Ovary (tissue), 9 donors: ENCODE measurements around the gene SIRT3. TPM values are rescaled to one million over a fixed set of nuclear protein-coding genes. Genes with fewer than 3 reads are reported as not detected.

ENCODE experiments used
- DNase-seq, 5 donors: peaks; one replicate each; pipeline ENCODE4 v3.0.0-alpha.2; 2019 to 2020
- H3K27ac ChIP-seq, 2 donors: fragments of 200-600 bp; one replicate each; pipeline versions ENCODE4 v1.5.1 to v1.8.0; 2019 to 2022
- H3K27me3 ChIP-seq: fragments of 200-600 bp; one replicate; pipeline ENCODE4 v1.8.0; 2022
- H3K36me3 ChIP-seq: fragments of 200-600 bp; sonication (generic); one replicate; pipeline ENCODE4 v1.5.1; 2019
- H3K4me1 ChIP-seq: one replicate; pipeline ENCODE4 v1.8.1; 2013; ENCODE audit warnings: mild to moderate bottlenecking, moderate library complexity; ENCODE audit not compliant: insufficient read depth
- H3K4me3 ChIP-seq: fragments of 200-600 bp; sonication (generic); one replicate; pipeline ENCODE4 v1.5.1; 2017
- H3K9me3 ChIP-seq, 2 donors: fragments of 200-600 bp in 1 of 2; sonication (generic) in 1 of 2; one replicate each; pipeline versions ENCODE4 v1.5.1 to v1.8.1; 2013 to 2019; ENCODE audit warnings: mild to moderate bottlenecking in 1 of 2, moderate library complexity in 1 of 2
- EP300 ChIP-seq: sonication (generic); formaldehyde crosslinking; IDR thresholded peaks from one replicate; pipeline ENCODE4 v1.6.1; 2017; ENCODE audit warnings: antibody characterized with exemption
- POLR2A ChIP-seq: fragments of 450-650 bp; IDR thresholded peaks from one replicate; pipeline ENCODE4 v1.6.1; 2017; ENCODE audit warnings: antibody characterized with exemption, mild to moderate bottlenecking, moderate library complexity
- WGBS, 3 donors: extraction: QIAGEN DNeasy Blood & Tissue Kit in 1 of 3; methylation state at CpG; one replicate each; pipeline versions ENCODE4 v1.1.5 to v1.1.7; 2013 to 2017; 5-methylcytosine and 5-hydroxymethylcytosine counted together
- intact Hi-C, 4 donors: fragments of 100-400 bp; cut with DNase I; formaldehyde crosslinking; loops; one replicate each; pipeline versions ENCODE4 v1.11.0 to v1.15.1; 2022 to 2023
- polyA plus RNA-seq, 2 donors: library from polyadenylated mRNA; stranded (reverse); fragments of 200-250 nt in 1 of 2; fragments of 350-450 nt in 1 of 2; fragmentation: Illumina TruSeq in 1 of 2; extraction: RNeasy Lipid Tissue Mini Kit (QIAGEN cat#74804) in 1 of 2; gene quantifications; one replicate each; pipeline ENCODE4 v1.2.3, GENCODE V29; 2013 to 2014
- total RNA-seq, 7 donors: library from RNA; depleted of rRNA in 2 of 7; stranded (reverse); fragments of >200 nt in 2 of 7; fragmentation: NEBNext Ultra II Directional in 3 of 7; extraction: Animal tissue kit (Norgen Biotek cat#: 25700) in 3 of 7; gene quantifications; one replicate each; pipeline versions ENCODE4 v1.1.0 to v1.2.4, GENCODE V29; 2016 to 2023
- TF ChIP-seq, protein P1 (sequence below), 3 donors: fragments of 450-650 bp in 2 of 3; fragments of 200-600 bp in 1 of 3; IDR thresholded peaks; one replicate each; pipeline versions ENCODE4 v1.5.1 to v1.8.0; 2016 to 2022; ENCODE audit warnings: antibody characterized with exemption in 3 of 3, mild to moderate bottlenecking in 1 of 3
- donor health status: DM: no; HTN: no; CAD: no; lungs with moderate emphysema.
- donor health status: DM: no; HTN: no; CAD: no.
- donor health status: Bipolar disorder and iron deficiency.
- donor health status: DM: yes; HTN: yes; CAD: no.
- donor health status: DM: no; HTN: no; CAD: no.
- donor health status: DM: yes; HTN: yes; CAD: no.

Gene SIRT3
- total and polyA plus RNA-seq, 9 donors = 11.1 to 24.4 (median 21.5) TPM

DNA sequence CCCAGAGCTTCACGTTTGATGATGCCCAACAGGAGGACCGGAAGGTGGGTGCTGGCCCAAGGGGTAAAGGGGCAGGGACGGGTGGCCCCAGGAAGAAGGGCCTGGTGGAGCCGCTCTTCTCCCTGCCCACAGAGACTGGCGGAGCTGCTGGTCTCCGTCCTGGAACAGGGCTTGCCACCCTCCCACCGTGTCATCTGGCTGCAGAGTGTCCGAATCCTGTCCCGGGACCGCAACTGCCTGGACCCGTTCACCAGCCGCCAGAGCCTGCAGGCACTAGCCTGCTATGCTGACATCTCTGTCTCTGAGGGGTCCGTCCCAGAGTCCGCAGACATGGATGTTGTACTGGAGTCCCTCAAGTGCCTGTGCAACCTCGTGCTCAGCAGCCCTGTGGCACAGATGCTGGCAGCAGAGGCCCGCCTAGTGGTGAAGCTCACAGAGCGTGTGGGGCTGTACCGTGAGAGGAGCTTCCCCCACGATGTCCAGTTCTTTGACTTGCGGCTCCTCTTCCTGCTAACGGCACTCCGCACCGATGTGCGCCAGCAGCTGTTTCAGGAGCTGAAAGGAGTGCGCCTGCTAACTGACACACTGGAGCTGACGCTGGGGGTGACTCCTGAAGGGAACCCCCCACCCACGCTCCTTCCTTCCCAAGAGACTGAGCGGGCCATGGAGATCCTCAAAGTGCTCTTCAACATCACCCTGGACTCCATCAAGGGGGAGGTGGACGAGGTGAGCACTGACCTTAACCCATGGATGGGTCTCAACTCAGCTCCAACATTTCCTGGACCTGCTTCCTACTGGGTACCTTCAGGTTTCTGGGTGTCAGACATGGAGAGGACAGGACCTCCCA lies 26.6 kb downstream of the SIRT3 start:
- intact Hi-C loops = loop anchor here (5.0 to 10.0 kb wide), 3 partner anchors 95 to 303 kb away; partner anchors contain the start of genes B4GALNT4 (in 3 of the 4) and IFITM2 (in 1 of the 4)
- TF ChIP-seq POLR2A = no peak
- TF ChIP-seq, protein P1, sequence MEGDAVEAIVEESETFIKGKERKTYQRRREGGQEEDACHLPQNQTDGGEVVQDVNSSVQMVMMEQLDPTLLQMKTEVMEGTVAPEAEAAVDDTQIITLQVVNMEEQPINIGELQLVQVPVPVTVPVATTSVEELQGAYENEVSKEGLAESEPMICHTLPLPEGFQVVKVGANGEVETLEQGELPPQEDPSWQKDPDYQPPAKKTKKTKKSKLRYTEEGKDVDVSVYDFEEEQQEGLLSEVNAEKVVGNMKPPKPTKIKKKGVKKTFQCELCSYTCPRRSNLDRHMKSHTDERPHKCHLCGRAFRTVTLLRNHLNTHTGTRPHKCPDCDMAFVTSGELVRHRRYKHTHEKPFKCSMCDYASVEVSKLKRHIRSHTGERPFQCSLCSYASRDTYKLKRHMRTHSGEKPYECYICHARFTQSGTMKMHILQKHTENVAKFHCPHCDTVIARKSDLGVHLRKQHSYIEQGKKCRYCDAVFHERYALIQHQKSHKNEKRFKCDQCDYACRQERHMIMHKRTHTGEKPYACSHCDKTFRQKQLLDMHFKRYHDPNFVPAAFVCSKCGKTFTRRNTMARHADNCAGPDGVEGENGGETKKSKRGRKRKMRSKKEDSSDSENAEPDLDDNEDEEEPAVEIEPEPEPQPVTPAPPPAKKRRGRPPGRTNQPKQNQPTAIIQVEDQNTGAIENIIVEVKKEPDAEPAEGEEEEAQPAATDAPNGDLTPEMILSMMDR (IDR thresholded peaks at IDR 0.05) = no peak
- no peak for TF ChIP-seq EP300
- no peaks in the 10 kb centered on the region for H3K9me3 ChIP-seq
- DNase-seq = peak in 2 of 5 donors; percentile 25 to 42
- peak overlapping the region; percentile 78 for H3K4me3 ChIP-seq
- peaks cover 17% of the 10 kb centered on the region for H3K4me1 ChIP-seq
- 31 to 46% (median 34%) methylated on average over 20 to 29 of the region's 29 CpGs for WGBS, 3 donors
- no peaks in the 10 kb centered on the region for H3K27me3 ChIP-seq
- H3K27ac ChIP-seq = peak overlapping the region in 1 of 2 donors; percentile 75
- no peaks in the 10 kb centered on the region for H3K36me3 ChIP-seq

DNA sequence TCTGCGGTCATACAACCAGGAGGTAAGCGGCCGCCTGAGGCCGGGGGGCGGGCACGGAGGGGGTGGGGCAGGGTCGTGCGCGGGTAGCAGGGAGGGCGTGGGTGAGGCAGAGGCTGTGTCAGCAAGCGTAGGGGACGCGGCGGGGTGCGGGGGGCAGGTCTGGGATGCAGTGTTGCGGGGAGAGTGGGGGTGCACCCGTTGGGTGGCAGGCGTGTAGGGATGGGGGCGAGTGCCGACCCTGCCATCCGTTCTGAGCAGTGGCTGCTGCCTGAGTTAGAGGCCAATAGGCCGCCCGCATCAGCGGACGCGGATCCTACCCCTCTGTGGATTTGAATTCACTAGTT lies 27.3 kb downstream of the SIRT3 start:
- Histone ChIP-seq H3K27me3 (no peaks in the 10 kb centered on the region), H3K4me3 (peak overlapping the region; percentile 78), H3K27ac (peak overlapping the region; percentile 75 to 98), H3K4me1 (peaks cover 19% of the 10 kb centered on the region), H3K36me3 (no peaks in the 10 kb centered on the region), H3K9me3 (no peaks in the 10 kb centered on the region)
- TF ChIP-seq, protein P1 (IDR thresholded peaks at IDR 0.05) = no peak
- TF ChIP-seq POLR2A = no peak
- no peak for TF ChIP-seq EP300
- peak in 2 of 5 donors; percentile 51 to 65 for DNase-seq
- WGBS, 3 donors = 0 to 1% (median 0%) methylated on average over 15 to 26 of the region's 26 CpGs
- intact Hi-C loops = loop anchor here (5.0 to 10.0 kb wide), 3 partner anchors 96 to 303 kb away; partner anchors contain the start of genes B4GALNT4 (in 3 of the 4) and IFITM2 (in 1 of the 4)

DNA sequence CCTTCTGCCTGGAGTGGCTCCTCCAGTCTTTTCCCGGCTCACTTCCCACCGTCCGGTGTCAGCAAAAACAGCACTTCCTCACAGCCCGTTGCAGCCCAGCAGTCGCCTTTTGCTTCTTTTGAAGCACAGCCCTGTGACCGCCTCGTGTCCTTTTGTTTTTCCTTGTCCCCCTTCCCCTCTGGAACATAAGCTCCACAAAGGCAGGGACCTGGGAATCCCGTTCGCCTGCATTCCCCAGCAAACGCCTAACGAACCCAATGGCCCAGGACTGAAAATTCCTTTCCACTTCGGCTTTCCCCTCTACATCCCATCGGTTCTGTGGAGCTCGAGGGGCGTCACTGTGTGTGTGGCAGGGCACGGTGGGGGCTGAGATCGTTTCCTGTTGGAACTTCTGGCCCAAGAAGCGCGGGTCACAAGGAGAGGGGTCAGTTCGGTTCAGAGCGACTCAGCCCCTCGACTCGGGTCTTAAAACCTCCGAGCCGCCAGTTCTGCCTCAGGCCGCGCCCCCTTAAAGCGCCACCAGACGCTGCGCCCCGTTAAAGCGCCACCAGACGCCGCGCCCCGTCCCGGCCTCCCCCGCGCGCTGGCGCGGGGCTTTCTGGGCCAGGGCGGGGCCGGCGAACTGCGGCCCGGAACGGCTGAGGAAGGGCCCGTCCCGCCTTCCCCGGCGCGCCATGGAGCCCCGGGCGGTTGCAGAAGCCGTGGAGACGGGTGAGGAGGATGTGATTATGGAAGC lies 27.8 kb downstream of the SIRT3 start:
- H3K9me3 ChIP-seq = no peaks in the 10 kb centered on the region
- H3K4me1 ChIP-seq = peaks cover 19% of the 10 kb centered on the region
- TF ChIP-seq, protein P1 (IDR thresholded peaks at IDR 0.05) = no peak
- peak; percentile 87 for TF ChIP-seq POLR2A
- WGBS, 3 donors = 0 to 1% (median 0%) methylated on average over 51 to 57 of the region's 57 CpGs
- peak; percentile 70 to 87 (median 79) for DNase-seq
- H3K27me3 ChIP-seq = no peaks in the 10 kb centered on the region
- H3K36me3 ChIP-seq = no peaks in the 10 kb centered on the region
- peak overlapping the region; percentile 75 to 98 for H3K27ac ChIP-seq
- peak overlapping the region; percentile 78 for H3K4me3 ChIP-seq
- intact Hi-C loops = loop anchor here (5.0 to 10.0 kb wide), 3 partner anchors 96 to 304 kb away; partner anchors contain the start of genes B4GALNT4 (in 3 of the 4) and IFITM2 (in 1 of the 4)

DNA sequence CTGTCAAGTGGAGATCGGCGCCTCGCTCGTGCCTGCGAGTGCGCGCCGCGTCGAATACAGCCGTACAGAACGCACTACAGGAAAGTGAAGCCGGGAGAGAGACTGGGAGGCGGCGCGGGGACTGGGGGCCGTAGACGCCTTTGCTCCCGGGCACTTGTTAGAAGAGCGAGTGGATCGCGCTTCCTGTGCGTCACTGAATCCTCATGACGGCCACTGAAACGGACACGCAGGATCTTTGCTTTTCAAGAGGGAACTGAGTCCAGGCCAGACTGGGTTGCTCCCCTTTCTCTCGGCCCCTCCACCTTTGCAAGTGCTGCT lies 28.3 kb downstream of the SIRT3 start:
- 0 to 1% (median 0%) methylated on average over 27 of the region's 27 CpGs for WGBS, 3 donors
- no peaks in the 10 kb centered on the region for H3K27me3 ChIP-seq
- H3K9me3 ChIP-seq = no peaks in the 10 kb centered on the region
- H3K27ac ChIP-seq = peak overlapping the region; percentile 75 to 98
- H3K4me3 ChIP-seq = peak overlapping the region; percentile 78
- H3K36me3 ChIP-seq = no peaks in the 10 kb centered on the region
- intact Hi-C loops = loop anchor here (2.0 to 10.0 kb wide), 4 partner anchors 29 to 304 kb away; partner anchors contain the start of genes B4GALNT4 (in 3 of the 4), IFITM2 (in 1 of the 4), PSMD13 (in 1 of the 4) and SIRT3 (in 1 of the 4)
- DNase-seq = peak in 1 of 5 donors; percentile 53
- peaks cover 19% of the 10 kb centered on the region for H3K4me1 ChIP-seq
- TF ChIP-seq, protein P1 (IDR thresholded peaks at IDR 0.05) = no peak
- TF ChIP-seq POLR2A (no peak), EP300 (no peak)
